COLO829 (cell line): Measurements from ENCODE around the gene PHACTR1.
"Not testable (repeated sequence)": the region's sequence is repeated elsewhere in the genome, so short reads cannot be mapped to it uniquely, and the experiment has no call there.

Source experiments
- DNase-seq: peaks from one replicate; pipeline ENCODE4 v3.0.0; 2012; ENCODE audit warnings: low spot score

Gene PHACTR1

DNA sequence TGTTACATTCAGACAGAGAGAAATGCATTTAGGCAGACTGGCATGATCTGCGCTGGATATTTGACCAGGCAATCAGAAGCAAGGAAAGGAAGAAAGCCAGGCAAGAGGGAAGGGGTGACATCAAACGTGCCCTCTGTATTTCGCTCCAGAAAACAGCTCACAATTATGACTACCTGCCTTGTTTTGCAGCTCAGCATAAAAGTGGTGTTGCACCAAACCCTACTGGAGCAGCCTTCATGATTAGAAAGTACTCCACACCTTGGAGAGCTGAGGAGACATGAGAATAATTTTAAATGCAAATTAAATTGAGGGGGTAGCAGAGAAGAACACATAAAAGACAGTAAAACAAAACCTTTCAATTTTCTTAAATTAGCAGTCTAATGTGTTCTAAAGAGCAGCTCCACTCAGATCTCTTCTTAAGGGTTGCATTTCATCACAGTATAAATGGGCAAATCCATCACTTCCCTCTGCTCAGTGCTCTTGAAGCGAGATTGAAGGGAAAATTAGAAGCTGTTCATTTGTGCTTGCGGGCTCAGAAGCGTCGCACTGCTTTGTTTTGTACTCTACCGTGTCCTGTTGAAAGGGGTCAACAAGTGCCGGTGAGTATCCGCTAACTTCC lies at the start of gene PHACTR1:
Gene PHACTR1, plus strand, starts transcription at position 470 of the 619 bp plus-strand sequence.
- no peak for DNase-seq

DNA sequence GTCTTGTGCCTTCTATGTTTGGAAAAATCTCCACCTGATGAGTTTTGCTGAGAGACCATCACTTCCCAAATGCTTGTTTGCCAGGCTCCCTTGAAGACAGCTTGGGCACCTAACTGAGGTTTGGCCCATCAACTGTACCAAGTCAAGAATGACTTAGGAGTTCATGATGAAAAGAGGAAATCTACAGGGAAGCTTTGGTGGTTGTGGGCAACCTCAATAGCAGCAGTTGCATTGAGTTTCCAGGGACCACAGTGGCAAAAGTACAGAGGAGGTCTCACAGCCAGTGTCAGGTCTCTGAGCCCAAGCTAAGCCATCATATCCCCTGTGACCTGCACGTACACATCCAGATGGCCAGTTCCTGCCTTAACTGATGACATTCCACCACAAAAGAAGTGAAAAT lies 49.7 kb upstream of the PHACTR1 start:
- DNase-seq: no peak

DNA sequence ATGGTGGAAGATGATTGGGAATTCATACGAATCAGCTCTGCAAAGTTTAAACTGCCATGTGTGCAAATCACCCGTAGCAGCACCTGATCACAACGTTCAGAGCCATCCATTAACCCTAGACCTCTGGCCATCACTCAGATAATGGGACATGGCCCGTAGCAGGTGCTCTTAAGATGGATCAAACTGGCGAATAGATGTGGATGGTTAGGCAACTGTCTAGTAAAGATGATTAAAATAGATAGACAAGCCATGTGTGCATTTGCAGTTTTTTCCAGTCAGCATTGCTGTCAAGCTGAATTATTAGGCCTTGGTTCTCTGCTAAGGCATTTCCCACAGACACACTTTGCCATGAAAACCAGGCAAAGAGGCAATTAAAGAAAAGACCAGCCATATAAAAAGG lies 40.6 kb upstream of the PHACTR1 start:
- DNase-seq: no peak

DNA sequence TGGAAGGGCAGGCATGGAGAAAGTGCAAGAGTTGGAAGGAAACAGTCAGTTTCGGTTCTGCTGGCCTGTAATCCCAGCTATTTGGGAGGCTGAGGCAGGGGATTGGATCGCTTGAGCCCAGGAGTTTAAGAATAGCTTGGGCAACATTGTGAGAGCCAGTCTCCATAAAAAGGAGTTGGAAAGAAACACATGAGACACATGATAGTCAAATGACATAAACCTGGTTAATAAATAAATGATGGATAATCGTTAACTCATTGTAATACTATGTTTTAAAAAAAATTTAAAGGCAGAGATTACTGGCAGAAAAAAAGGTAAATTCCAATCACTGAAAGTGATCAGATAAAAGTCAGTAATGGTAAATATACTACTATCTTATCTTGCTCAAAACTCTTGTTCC lies 37.2 kb upstream of the PHACTR1 start:
- DNase-seq: no peak

DNA sequence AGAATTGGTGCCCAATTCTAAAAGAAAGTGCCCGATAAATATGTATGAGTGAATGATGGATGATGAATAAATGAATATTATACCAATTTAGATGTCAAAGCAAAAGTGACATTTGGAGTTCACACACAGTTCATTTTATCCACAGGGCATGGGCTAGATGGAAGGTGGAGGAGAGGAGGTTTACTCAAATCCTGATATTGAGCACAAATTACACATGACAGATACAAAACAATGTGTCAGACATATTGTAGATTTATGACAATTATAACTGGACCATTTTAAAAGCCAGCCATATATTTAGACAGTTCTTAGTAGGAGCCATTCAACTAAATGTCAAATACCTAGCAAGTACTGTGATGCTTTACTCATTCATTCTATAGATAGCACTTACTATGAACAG lies 23.4 kb upstream of the PHACTR1 start:
- no peak for DNase-seq

DNA sequence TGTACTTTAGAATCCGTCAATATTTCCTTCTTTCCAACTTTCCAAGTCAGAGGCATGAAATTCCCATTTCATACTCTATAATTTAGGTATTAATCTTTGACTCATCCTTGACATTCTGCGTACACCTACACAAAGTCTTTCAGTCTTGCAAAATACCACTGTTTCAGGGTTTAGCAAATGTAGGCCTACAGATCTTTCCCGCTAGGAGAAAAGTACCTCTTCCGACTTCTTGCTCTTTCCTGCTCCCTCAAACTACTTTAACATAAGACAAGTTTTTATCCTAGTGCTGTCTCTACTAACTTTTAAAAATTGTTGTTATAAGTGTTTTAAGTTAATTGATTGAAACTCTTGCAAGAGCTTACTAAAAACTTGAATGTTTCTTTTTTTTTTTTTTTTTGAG lies 18.3 kb upstream of the PHACTR1 start:
- no peak for DNase-seq

DNA sequence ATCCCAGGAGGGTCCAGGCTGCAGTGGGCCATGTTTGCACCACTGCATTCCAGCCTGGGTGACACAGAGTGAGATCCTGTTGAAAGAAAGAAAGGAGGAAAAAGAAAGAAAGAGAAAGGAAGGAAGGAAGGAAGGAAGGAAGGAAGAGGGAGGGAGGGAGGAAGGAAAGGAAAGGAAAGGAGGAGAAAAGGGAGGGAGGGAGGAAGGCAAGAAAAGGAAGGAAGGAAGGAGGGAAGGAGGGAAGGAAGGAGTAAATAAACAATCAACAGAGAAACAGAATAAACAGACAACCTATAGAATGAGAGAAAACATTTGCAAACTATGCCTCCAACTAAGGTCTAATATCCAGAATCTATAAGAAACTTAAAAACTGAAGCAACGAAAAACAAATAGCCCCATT lies 11.6 kb upstream of the PHACTR1 start:
- DNase-seq: no peak

DNA sequence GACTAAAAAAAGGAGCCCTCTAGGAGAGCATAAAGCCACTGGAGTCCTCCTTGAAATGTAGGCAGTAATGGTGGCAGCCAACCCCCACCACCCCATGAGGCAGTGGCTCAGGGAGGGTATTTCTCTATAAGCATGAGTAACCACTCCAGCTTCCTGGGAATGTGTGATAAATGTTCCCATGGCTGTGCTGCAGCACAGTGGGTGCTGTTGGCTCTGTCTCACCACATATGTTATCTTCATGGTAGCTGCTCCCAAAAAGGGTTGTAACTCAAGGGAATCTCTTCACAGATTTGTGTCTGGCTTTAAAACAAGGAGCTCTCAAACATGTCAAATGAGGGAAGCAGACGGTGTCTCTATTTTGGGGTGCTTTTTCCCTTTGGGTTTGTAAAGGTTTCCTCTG lies 7.5 kb upstream of the PHACTR1 start:
- no peak for DNase-seq

DNA sequence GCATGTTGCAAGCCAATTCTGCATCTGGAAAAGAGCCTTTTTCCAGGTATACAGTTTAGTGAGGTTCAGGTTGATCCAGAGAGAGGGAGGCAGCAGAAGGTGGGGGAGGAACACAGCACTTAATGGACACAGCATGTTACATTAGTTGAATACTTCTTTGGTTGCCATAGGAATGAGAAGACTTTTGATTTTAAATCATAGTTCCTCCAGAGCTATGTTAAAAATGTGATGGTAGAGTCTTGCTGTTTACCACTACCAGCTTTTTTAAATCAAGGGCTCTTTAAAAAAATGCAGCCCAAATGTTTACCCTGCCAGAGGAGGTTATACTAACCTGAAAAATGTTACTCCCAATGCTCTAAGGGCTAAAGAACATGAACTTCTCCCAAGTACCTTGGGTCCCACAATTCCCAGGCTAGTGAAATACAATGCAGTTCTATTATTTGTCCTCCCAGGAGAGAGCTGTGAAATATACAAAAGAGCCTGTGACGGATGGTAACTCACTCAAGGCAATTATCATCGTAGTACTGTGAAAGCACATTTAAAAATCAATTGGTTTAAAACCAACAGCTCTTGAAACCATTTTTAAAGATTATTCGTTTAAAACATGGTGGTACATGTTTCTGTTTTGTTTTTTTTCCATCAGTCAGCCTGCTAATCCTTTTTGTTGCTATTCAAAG lies 6.9 kb upstream of the PHACTR1 start:
- DNase-seq: no peak

DNA sequence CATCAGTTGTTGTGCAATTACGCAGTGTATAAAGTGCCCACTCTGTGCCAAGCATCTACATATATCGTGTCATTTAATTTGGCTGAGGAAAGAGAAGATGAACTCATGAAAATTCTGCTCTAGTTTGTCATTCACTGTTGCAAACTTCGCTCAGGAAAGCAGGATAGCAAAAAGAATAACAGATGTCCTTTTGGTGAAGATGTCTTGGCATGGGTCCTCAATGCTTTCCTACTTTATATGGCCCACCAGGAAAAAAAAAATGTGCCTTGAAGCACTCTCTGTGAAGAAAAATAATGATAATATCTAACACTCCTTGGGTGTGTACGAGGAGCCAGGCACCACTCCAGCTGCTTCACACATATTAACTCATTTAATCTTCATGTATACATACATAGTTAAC lies 5.6 kb upstream of the PHACTR1 start:
- DNase-seq: no peak

DNA sequence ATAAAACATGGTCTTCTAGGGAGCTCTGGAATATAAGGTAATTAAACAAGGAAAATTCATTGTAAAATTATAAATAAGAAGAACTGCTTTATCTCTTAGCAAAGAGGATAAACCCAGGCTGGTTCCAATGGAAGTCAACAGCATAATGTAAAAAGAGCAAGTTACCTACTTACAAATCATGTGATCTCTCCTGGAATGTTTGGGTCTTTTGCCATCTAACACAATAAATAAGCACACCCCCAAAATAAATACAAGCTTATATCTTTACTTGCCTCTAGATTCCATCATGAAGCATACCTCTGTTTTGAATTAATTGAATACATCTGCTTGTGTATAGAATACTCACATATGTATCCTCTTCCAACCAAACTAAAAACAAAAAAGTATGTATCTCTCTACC lies 2.5 kb upstream of the PHACTR1 start:
- DNase-seq: no peak

DNA sequence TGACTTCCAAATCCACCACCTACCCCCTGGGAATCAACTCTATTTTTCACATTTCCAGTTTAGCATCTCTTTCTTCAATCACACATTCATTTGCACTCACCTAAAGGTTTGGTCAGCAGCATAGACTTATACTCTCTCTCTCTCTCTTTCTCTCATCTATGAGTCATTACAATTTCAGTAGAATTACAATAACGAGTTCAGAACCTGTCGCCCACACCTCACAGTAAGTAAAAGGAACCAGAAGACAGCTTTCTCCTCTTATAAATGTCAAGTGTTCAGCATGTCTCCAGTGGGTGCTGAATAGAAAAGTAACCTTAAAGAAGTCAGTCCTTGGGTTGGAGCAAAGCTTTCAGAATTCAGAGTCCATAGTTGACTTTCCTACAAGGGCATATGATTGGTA lies 1.1 kb upstream of the PHACTR1 start:
- DNase-seq: no peak

DNA sequence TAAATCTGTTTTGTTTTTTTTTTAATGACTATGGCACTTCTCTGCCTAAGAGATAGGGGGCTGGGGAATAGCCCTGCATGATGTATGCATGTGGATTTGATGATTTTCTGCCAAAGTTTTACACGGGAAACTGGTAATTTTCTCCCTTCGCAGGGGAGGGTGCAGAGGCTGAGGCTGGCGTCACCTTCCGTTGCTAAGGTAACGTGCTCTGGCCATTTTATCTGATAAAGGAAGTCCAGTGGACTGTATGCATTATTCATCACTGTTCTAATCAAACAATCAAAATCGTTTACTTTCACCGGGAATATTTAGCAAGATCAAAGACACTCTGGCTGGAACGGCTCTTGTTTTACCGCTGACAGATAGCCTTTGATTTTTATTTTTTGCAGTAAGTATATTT lies 789 bp downstream of the PHACTR1 start:
- no peak for DNase-seq

DNA sequence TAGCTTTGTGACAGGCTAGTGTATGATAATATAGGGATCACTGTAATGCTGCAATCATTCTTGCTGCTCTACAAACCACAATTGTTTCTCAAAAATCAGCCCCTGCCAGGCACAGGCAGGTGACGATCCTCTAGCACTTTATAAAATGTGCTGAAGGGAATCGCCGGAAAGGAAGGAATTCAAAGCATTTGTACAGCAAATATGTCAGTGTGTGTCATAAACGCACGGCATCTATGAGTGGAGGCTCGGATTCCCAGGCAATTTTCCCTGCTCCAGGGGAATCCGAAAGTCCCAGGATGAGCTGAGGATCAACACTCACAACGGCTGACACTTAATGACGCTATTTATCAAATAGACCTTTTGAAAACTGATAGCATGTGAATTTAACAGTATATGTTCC lies 1.4 kb downstream of the PHACTR1 start:
- DNase-seq: no peak

DNA sequence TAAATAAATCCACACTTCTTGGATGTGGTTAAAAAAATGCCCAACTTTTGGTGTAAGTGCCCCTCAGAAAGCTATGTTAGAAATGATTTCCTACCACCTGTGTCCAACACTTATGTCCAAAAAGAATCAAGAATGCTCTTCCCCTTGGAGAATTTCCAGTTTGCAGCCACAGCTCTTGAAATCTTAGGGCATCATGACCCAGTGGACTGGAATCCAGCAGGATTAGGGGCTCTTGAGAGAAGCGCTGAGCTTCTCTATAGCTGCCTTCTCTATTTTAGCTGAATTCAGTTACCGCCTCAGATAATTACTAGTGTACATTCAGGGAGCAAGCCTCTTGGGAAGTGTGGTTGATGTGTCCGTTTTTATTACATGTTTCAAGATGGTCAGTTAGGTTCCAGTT lies 2.5 kb downstream of the PHACTR1 start:
- no peak for DNase-seq

DNA sequence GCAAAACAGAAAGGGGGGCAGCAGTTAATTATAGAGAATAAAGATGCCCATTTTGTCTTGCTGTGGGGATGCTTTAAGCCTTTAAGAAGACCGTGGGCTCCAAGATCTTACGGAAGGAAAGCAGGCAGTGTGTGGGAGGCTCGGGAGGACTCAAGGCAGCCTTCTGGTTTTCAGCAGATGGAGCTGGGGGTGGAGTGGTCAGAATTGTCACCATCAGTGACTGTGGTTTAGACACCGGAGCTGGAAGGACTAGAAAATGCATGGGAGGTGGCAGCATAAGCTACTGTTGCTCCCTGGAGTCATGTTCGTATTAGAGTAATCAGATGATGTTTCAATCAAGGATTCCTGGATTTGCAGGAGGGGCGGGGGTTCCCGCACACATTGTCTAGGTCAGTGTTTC lies 3.7 kb downstream of the PHACTR1 start:
- DNase-seq: no peak

DNA sequence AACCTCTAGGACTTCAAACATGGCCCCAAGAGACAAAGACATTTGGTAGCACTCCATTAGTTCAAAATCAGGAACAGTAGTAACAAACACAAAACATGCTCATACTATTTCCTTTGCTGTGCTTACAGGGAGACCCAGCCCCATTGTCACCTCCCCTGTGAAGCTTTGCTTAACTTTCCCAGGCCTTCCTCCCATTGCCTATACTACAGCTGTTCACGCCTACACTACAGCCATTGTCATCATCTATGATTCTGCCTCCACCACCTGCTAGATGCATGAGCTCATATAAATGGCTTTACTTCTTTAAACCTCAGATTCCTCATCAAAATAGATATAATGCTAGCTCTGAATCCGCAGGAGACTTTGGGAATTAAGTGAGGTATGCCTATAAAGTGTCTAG lies 8.7 kb downstream of the PHACTR1 start:
- no peak for DNase-seq

DNA sequence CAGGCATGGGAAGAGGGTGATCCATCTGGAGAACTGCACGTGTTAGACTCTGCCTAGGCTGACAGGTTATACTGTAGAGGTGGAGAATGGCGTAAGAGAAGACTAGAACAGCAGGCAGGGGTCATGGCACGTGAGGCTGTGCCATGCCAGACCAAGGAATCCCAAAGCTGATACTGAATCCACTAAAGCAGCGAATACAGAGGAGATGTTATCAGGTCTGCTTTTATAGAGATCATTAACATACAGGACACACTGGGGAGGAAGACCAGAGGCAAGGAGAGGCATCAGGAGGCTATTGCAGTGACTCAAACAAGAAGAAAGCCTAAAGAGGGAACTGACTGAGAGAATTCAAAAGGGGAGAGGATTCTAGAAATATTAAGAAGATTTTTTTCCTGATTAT lies 12.9 kb downstream of the PHACTR1 start:
- DNase-seq: no peak

DNA sequence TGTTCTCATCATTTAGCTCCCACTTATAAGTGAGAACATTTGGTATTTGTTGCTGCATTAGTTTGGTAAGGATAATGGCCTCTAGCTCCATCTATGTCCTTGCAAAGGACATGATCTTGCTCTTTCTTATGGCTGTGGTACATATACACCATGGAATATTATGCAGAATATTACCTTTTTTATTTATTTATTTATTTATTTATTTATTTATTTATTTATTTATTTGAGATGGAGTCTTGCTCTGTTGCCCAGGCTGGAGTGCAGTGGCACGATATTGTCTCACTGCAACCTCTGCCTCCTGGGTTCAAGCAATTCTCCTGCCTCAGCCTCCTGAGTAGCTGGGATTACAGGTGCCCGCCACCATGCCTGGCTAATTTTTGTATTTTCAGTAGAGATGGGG lies 14.2 kb downstream of the PHACTR1 start:
- DNase-seq: not testable (repeated sequence)

DNA sequence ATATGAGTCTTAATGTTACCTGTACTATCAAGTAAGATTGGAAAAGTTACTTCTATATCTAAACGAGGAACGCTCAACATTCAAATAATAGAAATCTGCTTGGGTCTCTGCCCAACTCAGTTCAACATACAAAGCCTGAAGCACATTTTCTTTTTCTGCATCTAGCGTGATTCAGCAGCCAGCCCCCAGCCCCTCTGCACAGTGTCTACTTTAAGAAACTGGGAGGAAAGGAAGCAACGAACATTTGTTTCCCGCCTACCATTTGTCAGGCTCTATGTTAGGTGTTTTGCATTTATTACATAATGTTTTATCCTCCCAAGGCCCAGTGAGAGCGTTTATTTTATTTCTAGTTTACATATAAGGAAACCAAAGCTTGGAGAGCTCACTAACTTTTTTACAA lies 17.3 kb downstream of the PHACTR1 start:
- DNase-seq: no peak

DNA sequence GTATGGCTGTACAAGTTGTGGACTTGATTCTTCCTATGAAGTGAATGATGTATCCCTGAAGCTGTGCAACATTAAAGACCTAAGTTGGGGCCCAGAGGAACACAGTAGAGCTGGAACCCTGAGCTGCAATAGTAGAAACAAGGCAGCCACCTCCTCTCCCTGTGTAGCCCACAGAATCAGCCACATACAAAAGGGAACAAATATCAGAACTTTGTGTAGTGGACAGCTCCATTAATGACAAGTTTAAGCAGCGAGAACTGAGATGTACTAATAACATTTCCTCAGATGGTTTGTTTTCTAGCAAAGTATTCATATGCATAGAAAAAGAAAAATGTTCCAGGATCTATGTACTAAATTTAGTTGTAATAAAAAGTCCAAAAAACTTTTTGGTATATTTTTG lies 19.2 kb downstream of the PHACTR1 start:
- DNase-seq: no peak

DNA sequence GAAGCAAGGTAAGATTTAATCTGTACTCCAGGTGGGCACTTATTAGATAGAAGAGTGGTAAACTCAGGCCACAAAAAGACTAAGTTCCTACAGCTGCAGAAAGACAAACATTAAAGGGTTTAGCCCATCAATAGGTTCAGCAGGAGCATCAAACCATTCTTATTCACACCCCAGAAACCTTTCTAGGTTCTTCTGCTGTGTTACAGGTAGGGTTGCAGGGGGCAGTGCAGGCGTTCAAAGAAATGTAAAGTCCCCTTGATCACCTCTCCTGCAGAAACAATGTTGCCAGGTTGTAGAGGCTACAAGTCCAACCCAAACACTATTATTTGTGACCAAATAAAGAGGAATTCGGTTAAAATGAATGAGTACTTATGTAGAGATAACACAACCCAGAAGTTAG lies 31.8 kb downstream of the PHACTR1 start:
- no peak for DNase-seq

DNA sequence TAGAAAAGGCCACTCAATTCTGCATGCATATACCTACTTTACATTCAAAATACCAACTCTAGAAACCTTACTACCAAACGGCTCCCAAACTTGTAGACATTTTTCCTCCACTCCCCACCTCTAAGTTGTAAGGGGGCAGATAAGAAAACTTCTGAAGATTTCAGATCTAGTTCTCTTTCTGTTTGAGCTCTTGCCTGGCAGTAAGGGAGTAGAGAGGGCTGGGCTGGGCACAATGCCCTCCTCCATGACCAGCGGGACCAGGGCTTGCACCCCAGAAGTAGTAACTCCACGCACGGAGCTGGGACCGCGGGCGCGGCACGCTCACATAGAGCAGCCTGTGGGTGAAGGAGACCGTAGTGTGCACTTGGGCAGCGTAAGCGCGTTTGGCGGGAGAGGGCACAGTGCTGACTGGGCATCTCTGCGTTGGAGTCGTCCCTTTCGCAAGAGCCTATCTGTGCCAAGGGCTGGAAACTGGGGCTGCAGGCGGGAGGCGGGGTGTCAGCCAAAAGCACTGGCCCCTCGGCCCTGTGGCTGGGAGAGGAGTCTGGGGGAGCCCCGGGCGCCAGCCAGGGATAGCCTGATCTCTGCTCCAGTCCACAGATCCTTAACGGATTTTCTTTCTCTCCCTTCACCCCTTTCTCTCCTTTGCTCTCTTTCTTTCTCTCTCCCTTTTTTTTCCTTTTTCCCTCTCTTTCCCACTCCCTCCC lies 32.4 kb downstream of the PHACTR1 start:
- no peak for DNase-seq
